Upper lobe of right lung (tissue), 1 donor: ENCODE measurements around the gene KCNJ15. TPM values are rescaled to one million over a fixed set of nuclear protein-coding genes. Genes with fewer than 3 reads are reported as not detected.

ENCODE experiments used
- ATAC-seq: fragments of 200-7000 bp; cut with Tn5 transposase; one replicate; pipeline ENCODE4 v1.9.1; 2020; ENCODE audit warnings: mild to moderate bottlenecking, moderate library complexity
- DNase-seq: peaks from one replicate; pipeline ENCODE4 v3.0.0-alpha.2; 2020
- H3K27ac ChIP-seq: fragments of 200-600 bp; one replicate; pipeline ENCODE4 v1.8.0; 2022
- H3K27me3 ChIP-seq: fragments of 200-600 bp; one replicate; pipeline ENCODE4 v1.8.0; 2022; ENCODE audit warnings: mild to moderate bottlenecking
- H3K36me3 ChIP-seq: fragments of 200-600 bp; one replicate; pipeline ENCODE4 v1.8.0; 2022
- H3K4me1 ChIP-seq: fragments of 200-600 bp; one replicate; pipeline ENCODE4 v1.8.0; 2022
- H3K4me3 ChIP-seq: fragments of 200-600 bp; one replicate; pipeline ENCODE4 v1.8.0; 2022; ENCODE audit warnings: mild to moderate bottlenecking
- H3K9me3 ChIP-seq: fragments of 200-600 bp; one replicate; pipeline ENCODE4 v1.8.0; 2022
- intact Hi-C: fragments of 100-400 bp; cut with DNase I; formaldehyde crosslinking; loops from one replicate; pipeline ENCODE4 v1.11.0; 2022
- total RNA-seq: library from RNA; stranded (reverse); fragmentation: NEBNext Ultra II Directional; extraction: Animal tissue kit (Norgen Biotek cat#: 25700); gene quantifications from one replicate; pipeline ENCODE4 v1.2.1, GENCODE V29; 2021
- TF ChIP-seq, protein P1 (sequence below): fragments of 200-600 bp; IDR thresholded peaks from one replicate; pipeline ENCODE4 v1.8.0; 2022; ENCODE audit warnings: antibody characterized with exemption
- donor health status: DM: no; HTN: yes; CAD: no; lungs with severe emphysema.

Gene KCNJ15
- total RNA-seq, 1 donor from 2014 or later = 80.1 TPM

DNA sequence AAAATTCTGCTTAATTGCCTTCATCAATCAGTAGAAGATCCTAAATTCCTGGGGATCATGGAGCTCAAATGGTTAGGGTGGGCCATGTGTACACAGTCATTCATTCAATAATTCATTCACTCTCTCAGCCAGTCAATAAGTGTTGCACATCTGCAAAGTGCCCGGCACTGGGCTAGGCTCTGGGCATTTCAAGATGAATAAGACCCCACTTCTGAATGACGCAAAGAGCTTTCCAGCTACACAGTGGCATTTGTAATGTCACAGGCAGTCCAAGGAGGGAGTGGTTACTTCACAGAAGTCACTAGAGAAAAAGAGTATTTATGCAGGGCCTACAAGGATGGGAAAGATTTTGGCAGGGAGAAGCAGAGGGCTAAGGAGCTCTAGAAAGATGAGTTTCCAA, 93.2 kb downstream of the KCNJ15 start:
- Histone ChIP-seq H3K36me3 (no peaks in the 10 kb centered on the region), H3K4me3 (no peak overlapping the region), H3K27ac (no peak overlapping the region), H3K4me1 (peaks cover 14% of the 10 kb centered on the region), H3K27me3 (no peaks in the 10 kb centered on the region), H3K9me3 (no peaks in the 10 kb centered on the region)
- intact Hi-C loops = loop anchor here (5.0 kb wide), 1 partner anchor 133 kb away; no protein-coding TSS in a partner anchor
- DNase-seq (no peak), ATAC-seq (no peak)
- TF ChIP-seq, protein P1, sequence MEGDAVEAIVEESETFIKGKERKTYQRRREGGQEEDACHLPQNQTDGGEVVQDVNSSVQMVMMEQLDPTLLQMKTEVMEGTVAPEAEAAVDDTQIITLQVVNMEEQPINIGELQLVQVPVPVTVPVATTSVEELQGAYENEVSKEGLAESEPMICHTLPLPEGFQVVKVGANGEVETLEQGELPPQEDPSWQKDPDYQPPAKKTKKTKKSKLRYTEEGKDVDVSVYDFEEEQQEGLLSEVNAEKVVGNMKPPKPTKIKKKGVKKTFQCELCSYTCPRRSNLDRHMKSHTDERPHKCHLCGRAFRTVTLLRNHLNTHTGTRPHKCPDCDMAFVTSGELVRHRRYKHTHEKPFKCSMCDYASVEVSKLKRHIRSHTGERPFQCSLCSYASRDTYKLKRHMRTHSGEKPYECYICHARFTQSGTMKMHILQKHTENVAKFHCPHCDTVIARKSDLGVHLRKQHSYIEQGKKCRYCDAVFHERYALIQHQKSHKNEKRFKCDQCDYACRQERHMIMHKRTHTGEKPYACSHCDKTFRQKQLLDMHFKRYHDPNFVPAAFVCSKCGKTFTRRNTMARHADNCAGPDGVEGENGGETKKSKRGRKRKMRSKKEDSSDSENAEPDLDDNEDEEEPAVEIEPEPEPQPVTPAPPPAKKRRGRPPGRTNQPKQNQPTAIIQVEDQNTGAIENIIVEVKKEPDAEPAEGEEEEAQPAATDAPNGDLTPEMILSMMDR = no peak

DNA sequence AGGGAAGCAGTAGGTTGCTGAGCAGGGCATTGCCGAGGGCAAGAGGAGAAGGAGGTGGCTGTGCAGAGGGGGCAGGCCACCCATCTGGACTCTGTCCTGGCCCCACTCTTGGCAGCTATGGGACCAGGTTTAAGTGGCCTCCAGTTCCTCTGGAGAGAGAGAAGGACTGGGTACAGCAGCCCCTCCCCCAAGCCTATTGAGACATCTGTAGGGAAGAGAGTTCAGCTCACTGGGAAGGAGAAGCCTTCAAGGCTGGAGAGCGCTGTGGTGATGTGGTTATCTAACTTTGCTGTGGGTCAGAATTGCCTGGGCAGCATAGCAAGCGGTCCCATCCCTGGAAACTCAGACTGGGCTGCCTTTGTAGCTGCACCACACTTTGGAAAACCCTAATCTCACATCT, 93.9 kb downstream of the KCNJ15 start:
- Histone ChIP-seq H3K4me3 (no peak overlapping the region), H3K36me3 (no peaks in the 10 kb centered on the region), H3K4me1 (peaks cover 14% of the 10 kb centered on the region), H3K9me3 (no peaks in the 10 kb centered on the region), H3K27me3 (no peaks in the 10 kb centered on the region), H3K27ac (peak overlapping the region; percentile 76)
- TF ChIP-seq, protein P1 = no peak
- intact Hi-C loops = loop anchor here (5.0 kb wide), 1 partner anchor 133 kb away; no protein-coding TSS in a partner anchor
- DNase-seq = no peak
- ATAC-seq = peak; percentile 63

DNA sequence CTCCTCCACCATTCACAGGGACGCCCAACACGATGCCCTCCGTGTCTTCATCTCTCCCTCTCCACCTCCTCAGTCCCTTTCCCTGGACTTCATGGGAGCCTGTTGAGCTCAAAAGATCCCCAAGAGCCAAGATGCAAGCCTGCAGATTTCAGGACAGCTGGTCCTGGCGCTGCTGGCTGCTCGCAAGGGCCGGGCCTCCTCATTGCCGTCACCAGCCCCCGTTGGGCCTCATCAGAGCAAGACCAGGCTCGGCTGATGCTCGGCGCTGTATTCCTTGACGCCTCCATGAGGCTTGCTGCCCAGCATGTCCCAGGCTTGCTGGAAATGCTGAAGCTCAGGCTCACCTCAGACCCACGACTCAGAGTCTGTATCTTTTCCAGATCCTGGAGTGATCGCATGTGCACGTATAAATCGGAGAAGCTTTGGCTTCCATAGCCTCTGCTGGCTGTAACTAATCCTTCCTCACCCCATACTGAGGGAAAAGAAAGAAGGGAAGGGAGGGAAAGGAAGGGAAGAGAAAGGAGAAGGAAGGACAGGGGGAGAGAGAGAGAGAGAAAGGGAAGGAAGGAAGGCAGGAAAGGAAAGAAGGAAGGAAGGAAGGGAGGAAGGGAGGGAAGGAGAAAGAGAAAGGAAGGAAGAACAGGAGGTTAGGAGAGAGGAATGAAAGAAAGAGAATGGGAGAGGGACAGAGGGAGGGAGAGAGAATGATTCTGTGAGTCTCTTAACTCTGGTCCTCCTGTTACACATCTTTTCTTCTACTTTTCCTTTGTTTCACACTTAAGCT, 94.6 kb downstream of the KCNJ15 start:
- no peak overlapping the region for H3K4me3 ChIP-seq
- TF ChIP-seq, protein P1 = no peak
- no peaks in the 10 kb centered on the region for H3K27me3 ChIP-seq
- ATAC-seq (no peak), DNase-seq (no peak)
- intact Hi-C loops = loop anchor here (5.0 kb wide), 1 partner anchor 134 kb away; no protein-coding TSS in a partner anchor
- peak overlapping the region; percentile 76 for H3K27ac ChIP-seq
- no peaks in the 10 kb centered on the region for H3K36me3 ChIP-seq
- peaks cover 14% of the 10 kb centered on the region for H3K4me1 ChIP-seq
- no peaks in the 10 kb centered on the region for H3K9me3 ChIP-seq

DNA sequence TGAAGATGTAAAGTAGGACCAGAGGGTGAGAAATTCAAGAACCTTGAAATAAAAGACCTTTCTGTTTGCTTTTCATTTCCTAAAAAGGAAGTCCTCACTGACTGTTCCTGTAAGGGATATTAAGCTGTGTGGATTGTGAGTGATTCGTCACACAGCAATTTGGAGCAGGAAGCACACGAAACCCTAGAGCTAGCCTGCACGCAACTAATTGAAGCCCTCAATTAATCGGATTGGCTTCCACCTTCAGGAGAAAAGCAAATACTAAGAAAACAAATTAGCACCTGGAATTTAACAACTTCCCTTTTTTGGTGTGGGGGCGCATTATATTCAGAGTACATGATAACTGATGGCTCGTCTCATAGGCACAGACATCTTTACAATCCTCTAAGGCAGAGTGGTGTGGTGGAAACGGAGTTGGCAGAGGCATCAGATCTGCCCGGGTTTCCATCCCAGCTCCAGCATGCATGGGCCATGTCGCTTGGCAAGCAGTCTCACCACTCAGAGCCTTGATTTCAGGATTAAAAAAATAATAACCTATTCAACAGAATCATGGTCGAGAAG, 95.2 kb downstream of the KCNJ15 start:
- TF ChIP-seq, protein P1 = no peak
- H3K4me1 ChIP-seq = peaks cover 14% of the 10 kb centered on the region
- H3K27me3 ChIP-seq = no peaks in the 10 kb centered on the region
- ATAC-seq = peak; percentile 55
- H3K4me3 ChIP-seq = peak overlapping the region; percentile 34
- H3K27ac ChIP-seq = peak overlapping the region; percentile 76
- no peaks in the 10 kb centered on the region for H3K36me3 ChIP-seq
- no peak for DNase-seq
- intact Hi-C loops = loop anchor here (5.0 kb wide), 1 partner anchor 135 kb away; no protein-coding TSS in a partner anchor
- no peaks in the 10 kb centered on the region for H3K9me3 ChIP-seq

DNA sequence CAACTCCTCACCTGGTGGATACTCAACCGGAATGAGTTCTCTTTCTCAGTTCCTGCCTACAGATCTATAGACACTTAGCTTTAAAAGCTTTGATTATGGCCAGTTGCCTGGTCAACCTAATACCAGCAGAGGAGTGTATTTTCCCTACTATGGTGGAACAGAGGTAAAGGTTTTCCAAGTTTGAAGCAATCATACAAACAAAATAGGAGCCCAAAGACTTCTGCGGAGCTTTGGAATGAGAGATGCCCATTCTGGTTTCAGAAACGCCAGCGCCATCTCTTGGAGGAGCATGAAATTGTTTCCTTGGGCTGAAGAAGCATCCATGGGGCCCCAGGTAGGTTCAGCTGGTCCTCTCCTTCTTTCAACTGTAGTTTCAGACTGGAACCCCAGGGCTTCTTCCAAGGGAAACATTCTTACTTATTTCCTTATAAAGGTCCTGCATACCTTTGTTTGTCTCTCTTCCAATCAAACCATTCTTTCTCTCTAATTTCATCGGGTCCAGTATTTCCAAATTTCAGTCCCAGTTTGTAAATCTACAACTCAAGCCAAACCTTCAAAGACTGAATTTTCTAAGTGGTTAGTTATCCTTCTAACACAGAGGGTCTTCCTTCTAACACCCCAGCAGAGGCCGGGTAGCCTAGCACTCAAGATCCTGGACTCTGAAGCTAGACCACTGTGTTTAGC, 95.9 kb downstream of the KCNJ15 start:
- Histone ChIP-seq H3K27me3 (no peaks in the 10 kb centered on the region), H3K4me3 (peak overlapping the region; percentile 34), H3K27ac (peak overlapping the region; percentile 76), H3K36me3 (no peaks in the 10 kb centered on the region), H3K9me3 (no peaks in the 10 kb centered on the region), H3K4me1 (peaks cover 14% of the 10 kb centered on the region)
- TF ChIP-seq, protein P1 = peak; percentile 83
- DNase-seq (peak; percentile 72), ATAC-seq (peak; percentile 71)
- intact Hi-C loops = loop anchor here (5.0 kb wide), 1 partner anchor 135 kb away; no protein-coding TSS in a partner anchor
